NCI-H1694 treated with DMSO at 0.1 percent for 48 hours (cell line): Measurements from ENCODE around the gene CRYBA4.
"Not testable (repeated sequence)": the region's sequence is repeated elsewhere in the genome, so short reads cannot be mapped to it uniquely, and the experiment has no call there.

Experiments
- DNase-seq: peaks from one replicate; lab custom pipeline; 2025; lab: John Stamatoyannopoulos, UW

Gene CRYBA4

GRCh38 chr22:26597026-26597425 is 24.7 kb upstream of the CRYBA4 start:
- DNase-seq, result no peak

- DNase-seq, result no peak
These were observed 24.3 kb upstream of the CRYBA4 start for GRCh38 chr22:26597480-26597879.

GRCh38 chr22:26599505-26599904 is 22.3 kb upstream of the CRYBA4 start:
- DNase-seq, result no peak

- no peak for DNase-seq
These were observed 20.0 kb upstream of the CRYBA4 start for GRCh38 chr22:26601726-26602125.

- DNase-seq, result no peak
These were observed 19.6 kb upstream of the CRYBA4 start for GRCh38 chr22:26602127-26602526.

- DNase-seq, result no peak
These were observed 17.4 kb upstream of the CRYBA4 start for GRCh38 chr22:26604368-26604767.

GRCh38 chr22:26606611-26607010 is 15.2 kb upstream of the CRYBA4 start:
- no peak for DNase-seq

- no peak for DNase-seq
These were observed 13.6 kb upstream of the CRYBA4 start for GRCh38 chr22:26608129-26608528.

- DNase-seq, result no peak
These were observed 12.5 kb upstream of the CRYBA4 start for GRCh38 chr22:26609287-26609686.

- DNase-seq, result no peak
These were observed 11.4 kb upstream of the CRYBA4 start for GRCh38 chr22:26610072-26610958.

GRCh38 chr22:26610996-26611395 is 10.8 kb upstream of the CRYBA4 start:
- DNase-seq, result no peak

GRCh38 chr22:26612652-26613051 is 9.1 kb upstream of the CRYBA4 start:
- no peak for DNase-seq

GRCh38 chr22:26613753-26614152 is 8.0 kb upstream of the CRYBA4 start:
- not testable (repeated sequence) for DNase-seq

GRCh38 chr22:26614322-26614721 is 7.4 kb upstream of the CRYBA4 start:
- no peak for DNase-seq

GRCh38 chr22:26615149-26615548 is 6.6 kb upstream of the CRYBA4 start:
- DNase-seq, result no peak

- DNase-seq, result no peak
These were observed 5.8 kb upstream of the CRYBA4 start for GRCh38 chr22:26615830-26616435.

- no peak for DNase-seq
These were observed 5.1 kb upstream of the CRYBA4 start for GRCh38 chr22:26616650-26617049.

- no peak for DNase-seq
These were observed 4.2 kb upstream of the CRYBA4 start, which contains the start of gene CRYBB1 for GRCh38 chr22:26617271-26618199. CRYBB1 (minus strand) TSS chr22:26618027; CDS start chr22:26616319, 1,708 bp downstream.

- no peak for DNase-seq
These were observed 3.3 kb upstream of the CRYBA4 start for GRCh38 chr22:26618455-26618854.

- no peak for DNase-seq
These were observed 2.3 kb upstream of the CRYBA4 start for GRCh38 chr22:26619510-26619909.

- DNase-seq, result no peak
These were observed 1.6 kb upstream of the CRYBA4 start for GRCh38 chr22:26620197-26620596.

GRCh38 chr22:26623984-26624383 is 2.2 kb downstream of the CRYBA4 start:
- no peak for DNase-seq
